K562 (cell line): ENCODE measurements around the gene NEB. TPM values are rescaled to one million over a fixed set of nuclear protein-coding genes. Genes with fewer than 3 reads are reported as not detected.

Experiments used
- ATAC-seq: fragments of 200-7000 bp; cut with Tn5 transposase; 3 replicates; pipeline ENCODE4 v1.9.1; 2020; ENCODE audit warnings: moderate library complexity
- BruUV-seq: library from RNA; stranded (reverse); fragments of 400-500 nt; replicated peaks from 2 replicates; lab custom pipeline; 2021; lab: Mats Ljungman, UMichigan
- CTCF ChIA-PET: fragments of 300-600 bp; formaldehyde crosslinking; extraction: SDS; loops from one replicate; lab custom pipeline; 2021; ENCODE audit warnings: low intra/inter-chr PET ratio; lab: Yijun Ruan, JAX
- POLR2A ChIA-PET: fragments of 300-600, 350-650 bp; sonication (Branson Sonifier 250); formaldehyde crosslinking; extraction: SDS; loops from one replicate; lab custom pipeline; 2021; ENCODE audit warnings: antibody characterized with exemption, inconsistent platforms; lab: Yijun Ruan, JAX
- DNase-seq, 4 experiments: peaks; one replicate each; pipeline versions ENCODE4 v3.0.0 to v3.0.0-alpha.2; 2011 to 2018; ENCODE audit warnings: low spot score in 3 of 4, mixed read lengths in 3 of 4; ENCODE audit errors: extremely low read depth in 1 of 4
- FAIRE-seq: peaks from 2 replicates; lab custom pipeline; 2011; peaks lifted over from hg19 to GRCh38; lab: Jason Lieb, UNC
- H2AFZ ChIP-seq: 2 replicates; pipeline ENCODE4 v1.6.0; 2011; ENCODE audit warnings: low read depth, low read length, control low read depth, inconsistent platforms
- H3K27ac ChIP-seq: fragments of 200-600 bp; 3 replicates; pipeline ENCODE4 v1.8.0; 2011; ENCODE audit warnings: low read depth, mild to moderate bottlenecking, control low read depth, inconsistent platforms, low read length, moderate library complexity, mixed read lengths; ENCODE audit errors: extremely low read depth
- H3K27me3 ChIP-seq, 2 experiments: fragments of 300-600 bp in 1 of 2; 2 replicates in 1 of 2; 3 replicates in 1 of 2; pipeline versions ENCODE4 v1.6.0 to v1.8.0; 2011; ENCODE audit warnings: inconsistent platforms in 2 of 2, low read length in 2 of 2, mild to moderate bottlenecking in 1 of 2, mixed read lengths in 1 of 2, moderate library complexity in 1 of 2; ENCODE audit not compliant: control insufficient read depth in 2 of 2, insufficient read depth in 2 of 2
- H3K36me3 ChIP-seq: fragments of 300-600 bp; 3 replicates; pipeline ENCODE4 v1.8.0; 2011; ENCODE audit warnings: mild to moderate bottlenecking, low read length, inconsistent platforms; ENCODE audit not compliant: control insufficient read depth, insufficient read depth
- H3K4me1 ChIP-seq, 2 experiments: fragments of 200-600 bp in 1 of 2; replicated peaks in 1 of 2; 2 replicates in 1 of 2; 3 replicates in 1 of 2; pipeline versions ENCODE4 v1.5.1 to v1.8.0; 2011; ENCODE audit warnings: inconsistent platforms in 2 of 2, low read length in 2 of 2, mild to moderate bottlenecking in 1 of 2, mixed read lengths in 1 of 2, moderate library complexity in 1 of 2; ENCODE audit not compliant: control insufficient read depth in 2 of 2, insufficient read depth in 2 of 2
- H3K4me2 ChIP-seq: 2 replicates; pipeline ENCODE4 v1.6.1; 2011; ENCODE audit warnings: low read length, control low read depth, inconsistent platforms, mixed read lengths; ENCODE audit not compliant: insufficient read depth
- H3K4me3 ChIP-seq: fragments of 200-600 bp; sonication (generic), shearing (Covaris generic); 2 replicates; pipeline ENCODE4 v1.5.1; 2016; ENCODE audit warnings: control low read depth, inconsistent platforms
- H3K79me2 ChIP-seq: fragments of 200-600 bp; 3 replicates; pipeline ENCODE4 v1.8.0; 2011; ENCODE audit warnings: low read length, inconsistent platforms; ENCODE audit not compliant: control insufficient read depth, insufficient read depth
- H3K9ac ChIP-seq, 2 experiments: 2 replicates each; pipeline versions ENCODE4 v1.6.0 to v1.6.1; 2011; ENCODE audit warnings: low read depth in 2 of 2, low read length in 2 of 2, control low read depth in 1 of 2, inconsistent platforms in 1 of 2, mild to moderate bottlenecking in 1 of 2, mixed read lengths in 1 of 2; ENCODE audit not compliant: insufficient read depth in 1 of 2
- H3K9me1 ChIP-seq: one replicate; pipeline ENCODE4 v1.6.0; 2011; ENCODE audit warnings: inconsistent platforms, mild to moderate bottlenecking, low read length, moderate library complexity; ENCODE audit not compliant: control insufficient read depth, insufficient read depth
- H3K9me3 ChIP-seq: replicated peaks from 2 replicates; pipeline ENCODE4 v1.5.1; 2011; ENCODE audit warnings: low read depth, low read length, inconsistent platforms; ENCODE audit not compliant: control insufficient read depth, insufficient read depth
- H4K20me1 ChIP-seq: replicated peaks from 2 replicates; pipeline ENCODE4 v1.6.1; 2011; ENCODE audit warnings: low read length, inconsistent platforms, mixed read lengths; ENCODE audit not compliant: control insufficient read depth, insufficient read depth
- ARHGAP35 ChIP-seq: fragments of 450-650 bp; IDR thresholded peaks from 2 replicates; pipeline ENCODE4 v1.6.1; 2018; ENCODE audit not compliant: partially characterized antibody
- BMI1 ChIP-seq: fragments of 150-350 bp; IDR thresholded peaks from 2 replicates; pipeline ENCODE4 v1.6.1; 2014; ENCODE audit warnings: low read length
- C11orf30 ChIP-seq: fragments of 450-650 bp; IDR thresholded peaks from 2 replicates; pipeline ENCODE4 v1.6.1; 2016; ENCODE audit warnings: low read depth, mild to moderate bottlenecking
- DMBX1 ChIP-seq: fragments of 250-450 bp; sonication (Bioruptor Pico); IDR thresholded peaks from 2 replicates; pipeline ENCODE4 v1.8.0; 2022; ENCODE audit warnings: inconsistent platforms, mild to moderate bottlenecking, moderate library complexity, borderline replicate concordance
- ETS2 ChIP-seq: IDR thresholded peaks from 2 replicates; pipeline ENCODE4 v1.6.1; 2016; ENCODE audit warnings: borderline replicate concordance, missing genetic modification characterization, mild to moderate bottlenecking, moderate library complexity, missing compliant biosample characterization; ENCODE audit not compliant: poor library complexity, severe bottlenecking
- FOXP1 ChIP-seq: sonication (generic); formaldehyde crosslinking; IDR thresholded peaks from 2 replicates; pipeline ENCODE4 v1.8.0; 2022; ENCODE audit warnings: mild to moderate bottlenecking, missing genetic modification reagents
- GATA2 ChIP-seq: sonication (generic); formaldehyde crosslinking; IDR thresholded peaks from 2 replicates; pipeline ENCODE4 v1.4.0; 2020; ENCODE audit warnings: mild to moderate bottlenecking, missing genetic modification reagents
- NFXL1 ChIP-seq: fragments of 450-650 bp; formaldehyde crosslinking; IDR thresholded peaks from 2 replicates; pipeline ENCODE4 v1.4.0; 2021; ENCODE audit warnings: mild to moderate bottlenecking
- POLR2B ChIP-seq: fragments of 450-650 bp; IDR thresholded peaks from 2 replicates; pipeline ENCODE4 v1.6.1; 2018; ENCODE audit warnings: low read depth; ENCODE audit not compliant: partially characterized antibody
- RAD51 ChIP-seq: fragments of 450-650 bp; IDR thresholded peaks from 2 replicates; pipeline ENCODE4 v1.7.1; 2016; ENCODE audit warnings: low read depth, mild to moderate bottlenecking, borderline replicate concordance
- RFX5 ChIP-seq: IDR thresholded peaks from 2 replicates; pipeline ENCODE4 v1.6.1; 2011; ENCODE audit warnings: low read depth, mild to moderate bottlenecking, improper control_type of control experiment, low read length
- SIRT6 ChIP-seq: IDR thresholded peaks from one replicate; pipeline ENCODE4 v1.6.1; 2012; ENCODE audit warnings: low read depth, mild to moderate bottlenecking, control low read depth, inconsistent platforms, low read length, moderate library complexity
- TCFL5 ChIP-seq: fragments of 250-450 bp; sonication (Bioruptor Pico); conservative IDR thresholded peaks from 2 replicates; pipeline ENCODE4 v1.6.1; 2021; ENCODE audit warnings: mild to moderate bottlenecking, moderate library complexity, matching md5 sums
- TEAD4 ChIP-seq, 2 experiments: sonication (generic) in 1 of 2; formaldehyde crosslinking in 1 of 2; IDR thresholded peaks; 2 replicates each; pipeline versions ENCODE4 v1.6.1 to v1.8.0; 2012 to 2022; ENCODE audit warnings: borderline replicate concordance in 1 of 2, inconsistent platforms in 1 of 2, low read length in 1 of 2, mild to moderate bottlenecking in 1 of 2, missing genetic modification reagents in 1 of 2
- ZBTB8A ChIP-seq: fragments of 450-650 bp; IDR thresholded peaks from 2 replicates; pipeline ENCODE4 v1.6.1; 2018; ENCODE audit warnings: mild to moderate bottlenecking, moderate library complexity; ENCODE audit not compliant: partially characterized antibody
- ZFPM2 ChIP-seq: fragments of 250-450 bp; sonication (Bioruptor Pico); IDR thresholded peaks from 2 replicates; pipeline ENCODE4 v1.5.1; 2022; ENCODE audit warnings: mild to moderate bottlenecking
- ZNF184 ChIP-seq: sonication (generic); formaldehyde crosslinking; IDR thresholded peaks from 2 replicates; pipeline ENCODE4 v1.5.0; 2020; ENCODE audit warnings: missing genetic modification reagents
- ZNF586 ChIP-seq: fragments of 450-650 bp; formaldehyde crosslinking; conservative IDR thresholded peaks from 2 replicates; pipeline ENCODE4 v1.4.0; 2020; ENCODE audit warnings: mild to moderate bottlenecking, moderate library complexity
- ZNF785 ChIP-seq: fragments of 250-450 bp; sonication (Bioruptor Pico); IDR thresholded peaks from 2 replicates; pipeline ENCODE4 v1.4.0; 2020; ENCODE audit warnings: mild to moderate bottlenecking
- WGBS: fragments of 100-300 bp; shearing (Covaris generic); methylation state at CpG from one replicate; pipeline ENCODE4 v1.1.6; 2016; ENCODE audit warnings: low coverage, mixed read lengths; ENCODE audit not compliant: insufficient coverage; ENCODE audit errors: missing lambda C conversion rate; 5-methylcytosine and 5-hydroxymethylcytosine counted together
- in situ Hi-C: fragments of 300-500 bp; cut with MboI; formaldehyde crosslinking; loops from 4 replicates; pipeline ENCODE4 v1.15.0; 2018; ENCODE audit warnings: inconsistent platforms, mixed read lengths
- intact Hi-C: fragments of 100-400 bp; cut with micrococcal nuclease; formaldehyde crosslinking; loops from 2 replicates; pipeline ENCODE4 v1.14.2; 2022
- polyA plus RNA-seq, 8 experiments: library from polyadenylated mRNA; depleted of rRNA in 4 of 8; stranded (reverse) in 5 of 8; unstranded in 3 of 8; fragments of >200 nt; fragmentation: Nextera tagmentation in 2 of 8; fragmentation: Illumina TruSeq in 1 of 8; extraction: Ambion mirVana in 2 of 8; extraction: Trizol in 1 of 8; gene quantifications; 2 replicates each; pipeline versions ENCODE4 v1.2.1 to v1.2.3, GENCODE V29; 2011 to 2014; ENCODE audit warnings: inconsistent platforms in 1 of 8, missing spikeins in 1 of 8
- total RNA-seq, 7 experiments: library from RNA; depleted of rRNA in 6 of 7; stranded (reverse); fragments of >200 nt in 6 of 7; fragmentation: Illumina TruSeq in 2 of 7; extraction: Trizol in 2 of 7; gene quantifications; 2 replicates each; pipeline versions ENCODE4 v1.2.1 to v1.2.3, GENCODE V29; 2011 to 2021; ENCODE audit warnings: low replicate concordance in 1 of 7

NEB gene
- total and polyA plus RNA-seq, 9 of the 15 experiments (the other 6 are each of a cell fraction or from before 2014, with no cell fraction given), result 1.7 to 3.8 (median 2.9) TPM

DNA sequence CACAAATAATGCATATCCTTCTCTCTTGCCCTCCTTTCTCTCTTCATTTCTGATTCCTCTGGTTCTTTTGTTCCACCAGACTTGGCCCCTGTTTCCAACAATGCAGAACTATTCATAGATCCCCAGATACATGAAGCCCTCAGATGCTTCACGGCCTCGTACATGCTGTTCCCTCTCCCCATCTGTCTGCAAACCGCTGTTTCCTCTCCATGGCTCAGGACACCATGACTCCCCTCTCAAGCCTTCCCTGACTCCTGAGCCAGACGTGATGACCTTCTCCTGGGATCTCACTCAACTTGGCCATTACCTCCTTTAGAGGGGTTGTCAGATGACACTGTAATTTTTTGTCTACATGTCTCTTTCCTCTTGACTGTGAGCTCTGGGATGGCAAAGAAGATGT lies 15.5 kb downstream of the NEB start:
- no peaks in the 10 kb centered on the region for H3K36me3 ChIP-seq
- no peaks in the 10 kb centered on the region for H3K79me2 ChIP-seq
- 0 out of 5 replicates have a peak, but pooled peaks cover 0 to 3% of the 10 kb centered on the region in 2 experiments for H3K27me3 ChIP-seq
- peaks cover 0 to 8% of the 10 kb centered on the region in 2 experiments; a peak in 3 of 5 replicates for H3K4me1 ChIP-seq
- H4K20me1 ChIP-seq, result no peaks in the 10 kb centered on the region
- peak; percentile 33; the same call in 1 of the 3 replicates for ATAC-seq
- FAIRE-seq, result no peak
- no peaks in the 10 kb centered on the region for H3K9me3 ChIP-seq
- H3K4me2 ChIP-seq, result no peak overlapping the region
- no peak overlapping the region; a peak in 1 of 4 replicates for H3K9ac ChIP-seq
- TF ChIP-seq TCFL5 (CRISPR knock-in tag), result no peak
- TF ChIP-seq POLR2B, result no peak
- TF ChIP-seq ZNF184, result no peak
- DNase-seq, result no peak
- H3K4me3 ChIP-seq, result no peak overlapping the region
- POLR2A ChIA-PET, result no interaction called here
- WGBS, result 17% methylated on average over 4 of the region's 4 CpGs
- in situ Hi-C loops, result no loop called here
- intact Hi-C loops, result no loop called here
- no peaks in the 10 kb centered on the region for H3K9me1 ChIP-seq
- peak overlapping the region; percentile 21; the same call in 1 of the 2 replicates for H2AFZ ChIP-seq
- H3K27ac ChIP-seq, result no peak overlapping the region
- BruUV-seq, result no TSS peak
- CTCF ChIA-PET, result no interaction called here

GRCh38 chr2:151718247-151718646 lies 16.0 kb downstream of the NEB start:
- Histone ChIP-seq H3K9me3 (no peaks in the 10 kb centered on the region), H3K27me3 (0 out of 5 replicates have a peak, but pooled peaks cover 0 to 3% of the 10 kb centered on the region in 2 experiments), H3K27ac (no peak overlapping the region), H3K36me3 (no peaks in the 10 kb centered on the region), H3K4me1 (peaks cover 0 to 8% of the 10 kb centered on the region in 2 experiments; a peak in 3 of 5 replicates), H3K9ac (no peak overlapping the region), H3K4me2 (no peak overlapping the region), H2AFZ (no peak overlapping the region), H3K4me3 (no peak overlapping the region), H3K79me2 (no peaks in the 10 kb centered on the region), H3K9me1 (no peaks in the 10 kb centered on the region), H4K20me1 (no peaks in the 10 kb centered on the region)
- CTCF ChIA-PET, result no interaction called here
- DNase-seq, result no peak
- no TSS peak for BruUV-seq
- in situ Hi-C loops (no loop called here), intact Hi-C loops (no loop called here)
- ATAC-seq, result peak; percentile 46
- POLR2A ChIA-PET, result no interaction called here
- FAIRE-seq, result no peak
- 8% methylated on average over 2 of the region's 2 CpGs for WGBS
- TF ChIP-seq ZNF586 (CRISPR knock-in tag) (no peak), RAD51 (no peak), C11orf30 (no peak), GATA2 (CRISPR knock-in tag) (no peak), ARHGAP35 (no peak), FOXP1 (no peak), TEAD4 (IDR thresholded peaks at IDR 0.05; ENCODE audit: low read length) (no peak), TEAD4 (CRISPR knock-in tag; IDR thresholded peaks at IDR 0.05; ENCODE audit: borderline replicate concordance) (no peak), NFXL1 (CRISPR knock-in tag) (no peak), ZNF785 (CRISPR knock-in tag) (no peak), RFX5 (no peak), DMBX1 (CRISPR knock-in tag) (no peak), ZBTB8A (no peak), ZFPM2 (CRISPR knock-in tag) (no peak), SIRT6 (no peak), BMI1 (no peak), ETS2 (tag) (no peak)
